H9 (cell line): ENCODE results near the gene SLX4. TPM values are rescaled to one million over a fixed set of nuclear protein-coding genes. Genes with fewer than 3 reads are reported as not detected.
A peak's percentile ranks its signal among the peaks of the same experiment; 100 is the strongest.

Experiments
- DNase-seq: peaks from one replicate; pipeline ENCODE4 v3.0.0-alpha.2; 2017
- H2AFZ ChIP-seq: one replicate; pipeline ENCODE4 v1.6.1; 2013; ENCODE audit warnings: mild to moderate bottlenecking, low read length, control low read depth, moderate library complexity
- H2AK5ac ChIP-seq: 2 replicates; pipeline ENCODE4 v1.6.1; 2013; ENCODE audit warnings: low read length, control low read depth, mixed read lengths; ENCODE audit not compliant: insufficient read length
- H2BK120ac ChIP-seq: one replicate; pipeline ENCODE4 v1.6.1; 2013; ENCODE audit warnings: low read depth, mild to moderate bottlenecking, low read length, control low read depth, inconsistent platforms; ENCODE audit not compliant: poor library complexity, severe bottlenecking
- H2BK12ac ChIP-seq: 2 replicates; pipeline ENCODE4 v1.6.1; 2013; ENCODE audit warnings: low read length, control low read depth, mixed read lengths, low read depth; ENCODE audit not compliant: insufficient read length
- H2BK15ac ChIP-seq: 2 replicates; pipeline ENCODE4 v1.6.1; 2013; ENCODE audit warnings: low read depth, low read length, control low read depth
- H2BK20ac ChIP-seq: one replicate; pipeline ENCODE4 v1.6.1; 2013; ENCODE audit warnings: low read depth, mild to moderate bottlenecking, low read length, control low read depth, inconsistent platforms; ENCODE audit not compliant: poor library complexity, severe bottlenecking
- H2BK5ac ChIP-seq: 2 replicates; pipeline ENCODE4 v1.6.1; 2013; ENCODE audit warnings: low read length, control low read depth, mixed read lengths; ENCODE audit not compliant: insufficient read length
- H3K14ac ChIP-seq: 2 replicates; pipeline ENCODE4 v1.6.1; 2013; ENCODE audit warnings: low read length, control low read depth; ENCODE audit not compliant: insufficient read depth
- H3K18ac ChIP-seq: 2 replicates; pipeline ENCODE4 v1.6.1; 2013; ENCODE audit warnings: low read depth, mild to moderate bottlenecking, mixed read lengths, low read length, control low read depth; ENCODE audit not compliant: insufficient read length
- H3K23ac ChIP-seq: 2 replicates; pipeline ENCODE4 v1.6.1; 2013; ENCODE audit warnings: low read length, control low read depth, mixed read lengths, low read depth; ENCODE audit not compliant: insufficient read length
- H3K23me2 ChIP-seq: 2 replicates; pipeline ENCODE4 v1.6.1; 2013; ENCODE audit warnings: low read depth, mild to moderate bottlenecking, mixed read lengths, low read length, control low read depth; ENCODE audit not compliant: insufficient read length, poor library complexity, severe bottlenecking
- H3K27ac ChIP-seq: 2 replicates; pipeline ENCODE4 v1.5.1; 2013; ENCODE audit warnings: low read length, control low read depth, mixed read lengths, low read depth; ENCODE audit not compliant: insufficient read length
- H3K27me3 ChIP-seq: 2 replicates; pipeline ENCODE4 v1.6.1; 2013; ENCODE audit warnings: low read length, control low read depth, inconsistent platforms; ENCODE audit not compliant: insufficient read depth
- H3K4ac ChIP-seq: 2 replicates; pipeline ENCODE4 v1.6.1; 2013; ENCODE audit warnings: low read depth, mild to moderate bottlenecking, control low read depth, inconsistent platforms, low read length, moderate library complexity
- H3K4me1 ChIP-seq: 2 replicates; pipeline ENCODE4 v1.6.1; 2013; ENCODE audit warnings: low read length, control low read depth, inconsistent platforms; ENCODE audit not compliant: insufficient read depth
- H3K4me2 ChIP-seq: 2 replicates; pipeline ENCODE4 v1.6.1; 2013; ENCODE audit warnings: low read length, control low read depth, mixed read lengths; ENCODE audit not compliant: insufficient read length, insufficient read depth
- H3K56ac ChIP-seq: 2 replicates; pipeline ENCODE4 v1.6.1; 2013; ENCODE audit warnings: low read depth, mild to moderate bottlenecking, mixed read lengths, low read length, control low read depth; ENCODE audit not compliant: insufficient read length
- H3K79me1 ChIP-seq: 2 replicates; pipeline ENCODE4 v1.6.1; 2013; ENCODE audit warnings: low read depth, mild to moderate bottlenecking, moderate library complexity, low read length, control low read depth, inconsistent platforms; ENCODE audit not compliant: insufficient read depth, poor library complexity, severe bottlenecking
- H3K79me2 ChIP-seq: 2 replicates; pipeline ENCODE4 v1.6.1; 2013; ENCODE audit warnings: low read length, control low read depth, inconsistent platforms; ENCODE audit not compliant: insufficient read depth
- H3K9ac ChIP-seq: 2 replicates; pipeline ENCODE4 v1.6.1; 2013; ENCODE audit warnings: low read length, control low read depth, mixed read lengths; ENCODE audit not compliant: insufficient read length; ENCODE audit errors: extremely low read depth
- H3K9me3 ChIP-seq: one replicate; pipeline ENCODE4 v1.6.1; 2013; ENCODE audit warnings: low read depth, low read length, inconsistent platforms; ENCODE audit not compliant: control insufficient read depth
- H3T11ph ChIP-seq: one replicate; pipeline ENCODE4 v1.6.1; 2013; ENCODE audit warnings: mild to moderate bottlenecking, low read length, control low read depth, inconsistent platforms
- H4K20me1 ChIP-seq: one replicate; pipeline ENCODE4 v1.6.1; 2013; ENCODE audit not compliant: control insufficient read depth, insufficient read length, insufficient read depth
- H4K5ac ChIP-seq: 2 replicates; pipeline ENCODE4 v1.6.1; 2013; ENCODE audit warnings: low read depth, mild to moderate bottlenecking, mixed read lengths, low read length, control low read depth; ENCODE audit not compliant: insufficient read length
- H4K8ac ChIP-seq: replicated peaks from 2 replicates; pipeline ENCODE4 v1.6.1; 2013; ENCODE audit warnings: low read length, control low read depth, mixed read lengths, low read depth; ENCODE audit not compliant: insufficient read length
- H4K91ac ChIP-seq: 2 replicates; pipeline ENCODE4 v1.6.1; 2013; ENCODE audit warnings: low read depth, mild to moderate bottlenecking, moderate library complexity, mixed read lengths, low read length, control low read depth; ENCODE audit not compliant: insufficient read length
- H3K27ac Mint-ChIP-seq, 3 experiments: 2 replicates in 2 of 3; 3 replicates in 1 of 3; pipeline ENCODE4 v1.8.0; 2020 to 2021; ENCODE audit warnings: mixed read lengths in 3 of 3, mild to moderate bottlenecking in 1 of 3, moderate library complexity in 1 of 3
- H3K27me3 Mint-ChIP-seq: 2 replicates; pipeline ENCODE4 v1.8.0; 2021; ENCODE audit warnings: low read depth, mild to moderate bottlenecking, moderate library complexity, mixed read lengths
- H3K36me3 Mint-ChIP-seq, 3 experiments: 2 replicates in 2 of 3; 3 replicates in 1 of 3; pipeline ENCODE4 v1.8.0; 2020 to 2021; ENCODE audit warnings: low read depth in 3 of 3, mixed read lengths in 3 of 3; ENCODE audit not compliant: insufficient read depth in 1 of 3
- H3K4me1 Mint-ChIP-seq, 2 experiments: 2 replicates each; pipeline ENCODE4 v1.8.0; 2020; ENCODE audit warnings: mixed read lengths in 2 of 2
- H3K4me3 Mint-ChIP-seq, 2 experiments: 2 replicates in 1 of 2; 3 replicates in 1 of 2; pipeline ENCODE4 v1.8.0; 2020 to 2021; ENCODE audit warnings: mild to moderate bottlenecking in 2 of 2, mixed read lengths in 2 of 2, moderate library complexity in 1 of 2
- H3K9me3 Mint-ChIP-seq, 2 experiments: 2 replicates in 1 of 2; 3 replicates in 1 of 2; pipeline ENCODE4 v1.8.0; 2020; ENCODE audit warnings: mild to moderate bottlenecking in 2 of 2, mixed read lengths in 2 of 2, moderate library complexity in 1 of 2
- WGBS: extraction: QIAGEN DNeasy Blood & Tissue Kit; methylation state at CpG from one replicate; pipeline ENCODE4 v1.1.7; 2013; ENCODE audit warnings: missing lambda C conversion rate, low lambda C conversion rate, mixed read lengths; ENCODE audit not compliant: insufficient read length; ENCODE audit errors: extremely low coverage; 5-methylcytosine and 5-hydroxymethylcytosine counted together
- total RNA-seq: library from RNA; stranded (reverse); gene quantifications from 2 replicates; pipeline ENCODE4 v1.2.1, GENCODE V29; 2021
- TF ChIP-seq, protein P1 (sequence below): fragments of 200-600 bp; sonication (generic); conservative IDR thresholded peaks from 3 replicates; pipeline ENCODE4 v1.8.0; 2021; ENCODE audit warnings: antibody characterized with exemption, mild to moderate bottlenecking

Gene SLX4
- total RNA-seq, 1 experiment from 2014 or later: 9.9 TPM

DNA sequence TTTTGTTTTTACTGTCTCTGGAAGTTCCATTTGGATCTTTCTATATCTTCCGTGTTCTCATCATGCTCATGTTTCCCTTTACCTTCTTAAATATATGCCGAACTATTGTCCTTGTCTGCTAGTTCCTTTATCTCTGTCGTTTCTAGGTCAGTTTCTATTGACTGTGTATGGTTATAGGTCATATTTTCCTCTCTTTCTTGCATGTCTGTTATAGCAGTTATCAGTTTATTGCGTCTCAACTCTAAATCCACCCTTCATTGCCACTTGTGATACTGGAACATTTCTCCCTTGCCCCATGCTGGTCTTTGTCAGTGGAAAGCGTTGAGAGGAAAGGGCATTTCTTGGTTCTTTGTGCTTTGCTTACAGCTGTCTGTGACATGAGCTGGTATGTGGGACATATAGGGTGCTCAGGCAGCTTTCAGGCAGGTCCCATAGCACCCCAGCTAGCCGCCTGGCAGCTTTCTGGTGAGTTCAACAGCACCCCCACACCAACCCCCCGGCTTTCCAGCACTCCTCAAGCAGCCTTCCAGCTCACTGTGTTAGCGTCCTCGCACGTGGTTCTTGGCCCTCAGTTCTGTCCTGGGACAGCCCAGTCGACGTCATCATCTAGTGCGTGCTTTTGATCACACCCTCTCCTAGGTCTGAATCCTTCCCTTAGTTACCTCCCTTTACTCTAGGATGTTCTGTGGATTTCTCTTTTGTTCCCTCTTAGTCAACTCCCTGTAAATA lies 27.7 kb upstream of the SLX4 start:
- no peak overlapping the region for H4K91ac ChIP-seq
- H3K27ac Mint-ChIP-seq: peak overlapping the region; percentile 6 to 91 (median 38); a peak in 4 of 7 replicates
- H3K4me2 ChIP-seq: no peak overlapping the region
- H2BK120ac ChIP-seq: no peak overlapping the region
- peaks cover 3 to 9% of the 10 kb centered on the region in 2 experiments; a peak in 4 of 5 replicates for H3K9me3 Mint-ChIP-seq
- H2BK15ac ChIP-seq: peak overlapping the region; percentile 74; the same call in 1 of the 2 replicates
- H3K79me2 ChIP-seq: no peaks in the 10 kb centered on the region
- no peaks in the 10 kb centered on the region for H3K27me3 Mint-ChIP-seq
- peak overlapping the region; percentile 68 for H3T11ph ChIP-seq
- no peak overlapping the region for H3K4ac ChIP-seq
- H2BK5ac ChIP-seq: no peak overlapping the region
- no peak overlapping the region for H4K8ac ChIP-seq
- TF ChIP-seq, protein P1, sequence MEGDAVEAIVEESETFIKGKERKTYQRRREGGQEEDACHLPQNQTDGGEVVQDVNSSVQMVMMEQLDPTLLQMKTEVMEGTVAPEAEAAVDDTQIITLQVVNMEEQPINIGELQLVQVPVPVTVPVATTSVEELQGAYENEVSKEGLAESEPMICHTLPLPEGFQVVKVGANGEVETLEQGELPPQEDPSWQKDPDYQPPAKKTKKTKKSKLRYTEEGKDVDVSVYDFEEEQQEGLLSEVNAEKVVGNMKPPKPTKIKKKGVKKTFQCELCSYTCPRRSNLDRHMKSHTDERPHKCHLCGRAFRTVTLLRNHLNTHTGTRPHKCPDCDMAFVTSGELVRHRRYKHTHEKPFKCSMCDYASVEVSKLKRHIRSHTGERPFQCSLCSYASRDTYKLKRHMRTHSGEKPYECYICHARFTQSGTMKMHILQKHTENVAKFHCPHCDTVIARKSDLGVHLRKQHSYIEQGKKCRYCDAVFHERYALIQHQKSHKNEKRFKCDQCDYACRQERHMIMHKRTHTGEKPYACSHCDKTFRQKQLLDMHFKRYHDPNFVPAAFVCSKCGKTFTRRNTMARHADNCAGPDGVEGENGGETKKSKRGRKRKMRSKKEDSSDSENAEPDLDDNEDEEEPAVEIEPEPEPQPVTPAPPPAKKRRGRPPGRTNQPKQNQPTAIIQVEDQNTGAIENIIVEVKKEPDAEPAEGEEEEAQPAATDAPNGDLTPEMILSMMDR: no peak
- H3K18ac ChIP-seq: peak overlapping the region; percentile 73
- no peak overlapping the region for H3K56ac ChIP-seq
- no peaks in the 10 kb centered on the region for H4K20me1 ChIP-seq
- H2BK12ac ChIP-seq: no peak overlapping the region
- peaks cover 4% of the 10 kb centered on the region for H3K23me2 ChIP-seq
- no peak overlapping the region for H2AFZ ChIP-seq
- H3K4me1 Mint-ChIP-seq: peaks cover 44 to 47% of the 10 kb centered on the region in 2 experiments
- no CpG with 5 or more reads among the region's 13 CpGs for WGBS
- H3K79me1 ChIP-seq: no peaks in the 10 kb centered on the region
- peak overlapping the region; percentile 85; the same call in 1 of the 2 replicates for H3K14ac ChIP-seq
- H3K4me3 Mint-ChIP-seq: peak overlapping the region in 1 of 2 experiments; percentile 22; a peak in 1 of 5 replicates
- peaks cover 5% of the 10 kb centered on the region for H3K4me1 ChIP-seq
- H3K23ac ChIP-seq: no peak overlapping the region
- H2BK20ac ChIP-seq: peak overlapping the region; percentile 97
- H3K27ac ChIP-seq: peak overlapping the region; percentile 13
- H2AK5ac ChIP-seq: peak overlapping the region; percentile 47
- no peak overlapping the region for H3K9ac ChIP-seq
- DNase-seq: peak; percentile 40
- no peaks in the 10 kb centered on the region for H3K9me3 ChIP-seq
- no peaks in the 10 kb centered on the region for H3K27me3 ChIP-seq
- H3K36me3 Mint-ChIP-seq: peaks cover 0 to 10% (median 5%) of the 10 kb centered on the region in 3 experiments
- no peak overlapping the region for H4K5ac ChIP-seq
